RWPE1 (cell line): ENCODE measurements around the gene KLRC4.

Experiments
- CTCF ChIA-PET: fragments of 350-600 bp; sonication (Branson Sonifier 250); formaldehyde crosslinking; extraction: SDS; loops from one replicate; lab custom pipeline; 2021; lab: Yijun Ruan, JAX
- POLR2A ChIA-PET: fragments of 400-600 bp; formaldehyde crosslinking; extraction: SDS; loops from one replicate; lab custom pipeline; 2020; ENCODE audit warnings: antibody characterized with exemption; ENCODE audit not compliant: low non-redundant PET; lab: Yijun Ruan, JAX
- DNase-seq: peaks from one replicate; pipeline ENCODE4 v3.0.0; 2012; ENCODE audit warnings: low spot score
- H3K27ac ChIP-seq: fragments of 450-650 bp; 2 replicates; pipeline ENCODE4 v1.5.1; 2017
- TF ChIP-seq, protein P1 (sequence below): fragments of 450-650 bp; conservative IDR thresholded peaks from 2 replicates; pipeline ENCODE4 v1.5.1; 2017; ENCODE audit warnings: low read depth, mild to moderate bottlenecking

KLRC4 gene, protein sequence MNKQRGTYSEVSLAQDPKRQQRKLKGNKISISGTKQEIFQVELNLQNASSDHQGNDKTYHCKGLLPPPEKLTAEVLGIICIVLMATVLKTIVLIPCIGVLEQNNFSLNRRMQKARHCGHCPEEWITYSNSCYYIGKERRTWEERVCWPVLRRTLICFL

DNA sequence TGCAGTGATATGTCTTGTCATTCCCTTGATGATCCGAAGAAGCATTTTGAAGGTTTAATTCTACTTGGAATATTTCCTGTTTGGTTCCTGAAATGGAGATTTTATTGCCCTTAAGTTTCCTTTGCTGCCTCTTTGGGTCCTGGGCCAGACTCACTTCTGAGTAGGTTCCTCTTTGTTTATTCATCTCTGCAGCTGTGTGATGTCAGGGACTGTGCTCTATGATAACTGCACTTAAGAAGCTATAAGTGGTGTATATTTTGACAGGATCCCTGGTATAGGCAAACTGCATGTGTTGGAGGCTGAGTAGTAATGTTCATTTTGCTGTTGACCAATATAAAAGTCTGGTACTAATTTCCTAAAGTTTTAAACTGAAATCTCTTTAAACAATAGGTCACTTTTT lies at the start of gene KLRC4:
KLRC4 (minus strand) TSS at position 366 of the 400 bp plus-strand sequence; CDS start at position 184, 182 bp downstream.
- CTCF ChIA-PET = interaction anchor here (0.6 kb wide), 1 partner anchor 20 kb away, joined by 3 read pairs; no protein-coding TSS in a partner anchor
- POLR2A ChIA-PET = no interaction called here
- DNase-seq = no peak

DNA sequence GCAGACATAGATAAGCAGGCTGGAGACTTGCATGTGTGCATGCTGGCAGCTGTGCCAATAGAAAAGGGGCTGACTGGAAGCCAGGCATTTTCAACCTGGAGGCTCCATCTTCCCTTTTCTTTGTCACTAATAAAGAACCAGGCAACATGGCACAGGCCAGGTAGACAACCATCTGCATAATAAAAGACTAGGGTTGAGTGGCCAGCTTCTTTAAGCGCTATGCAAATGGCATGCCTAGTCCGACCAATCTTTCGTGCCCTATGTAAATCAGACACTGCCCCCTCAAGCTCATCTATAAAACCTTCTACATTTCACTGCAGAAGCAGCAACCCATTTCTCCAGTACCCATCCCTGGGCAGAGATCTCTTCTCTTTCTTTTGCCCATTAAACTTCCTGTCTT lies 48.2 kb upstream of the KLRC4 start:
- ChIA-PET POLR2A (no interaction called here), CTCF (no interaction called here)
- no peak overlapping the region for H3K27ac ChIP-seq
- no peak for DNase-seq
- TF ChIP-seq, protein P1, sequence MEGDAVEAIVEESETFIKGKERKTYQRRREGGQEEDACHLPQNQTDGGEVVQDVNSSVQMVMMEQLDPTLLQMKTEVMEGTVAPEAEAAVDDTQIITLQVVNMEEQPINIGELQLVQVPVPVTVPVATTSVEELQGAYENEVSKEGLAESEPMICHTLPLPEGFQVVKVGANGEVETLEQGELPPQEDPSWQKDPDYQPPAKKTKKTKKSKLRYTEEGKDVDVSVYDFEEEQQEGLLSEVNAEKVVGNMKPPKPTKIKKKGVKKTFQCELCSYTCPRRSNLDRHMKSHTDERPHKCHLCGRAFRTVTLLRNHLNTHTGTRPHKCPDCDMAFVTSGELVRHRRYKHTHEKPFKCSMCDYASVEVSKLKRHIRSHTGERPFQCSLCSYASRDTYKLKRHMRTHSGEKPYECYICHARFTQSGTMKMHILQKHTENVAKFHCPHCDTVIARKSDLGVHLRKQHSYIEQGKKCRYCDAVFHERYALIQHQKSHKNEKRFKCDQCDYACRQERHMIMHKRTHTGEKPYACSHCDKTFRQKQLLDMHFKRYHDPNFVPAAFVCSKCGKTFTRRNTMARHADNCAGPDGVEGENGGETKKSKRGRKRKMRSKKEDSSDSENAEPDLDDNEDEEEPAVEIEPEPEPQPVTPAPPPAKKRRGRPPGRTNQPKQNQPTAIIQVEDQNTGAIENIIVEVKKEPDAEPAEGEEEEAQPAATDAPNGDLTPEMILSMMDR = no peak

More for the DNA sequence above, at the start of gene KLRC4:
- TF ChIP-seq, protein P1 = no peak
- no peak within 1 kb of the TSS for H3K27ac ChIP-seq

DNA sequence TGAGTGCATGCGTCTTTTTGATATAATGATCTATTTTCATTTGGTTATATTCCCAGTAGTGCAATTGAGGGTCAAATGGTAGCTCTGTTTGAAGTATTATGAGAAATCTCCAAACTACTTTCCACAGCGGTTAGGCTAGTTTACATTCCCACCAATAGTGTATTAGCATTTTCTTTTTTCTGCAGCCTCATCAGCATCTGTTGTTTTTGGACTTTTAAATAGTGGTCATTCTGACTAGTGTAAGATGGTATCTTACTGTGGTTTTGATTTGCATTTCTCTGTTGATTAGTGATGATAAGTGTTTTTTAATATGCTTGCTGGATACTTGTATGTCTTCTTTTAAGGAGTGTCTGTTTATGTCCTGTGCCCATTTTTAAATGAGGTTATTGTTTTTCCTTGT lies 47.3 kb upstream of the KLRC4 start:
- no peak overlapping the region for H3K27ac ChIP-seq
- POLR2A ChIA-PET = no interaction called here
- DNase-seq = no peak
- CTCF ChIA-PET = no interaction called here
- TF ChIP-seq, protein P1 = no peak

DNA sequence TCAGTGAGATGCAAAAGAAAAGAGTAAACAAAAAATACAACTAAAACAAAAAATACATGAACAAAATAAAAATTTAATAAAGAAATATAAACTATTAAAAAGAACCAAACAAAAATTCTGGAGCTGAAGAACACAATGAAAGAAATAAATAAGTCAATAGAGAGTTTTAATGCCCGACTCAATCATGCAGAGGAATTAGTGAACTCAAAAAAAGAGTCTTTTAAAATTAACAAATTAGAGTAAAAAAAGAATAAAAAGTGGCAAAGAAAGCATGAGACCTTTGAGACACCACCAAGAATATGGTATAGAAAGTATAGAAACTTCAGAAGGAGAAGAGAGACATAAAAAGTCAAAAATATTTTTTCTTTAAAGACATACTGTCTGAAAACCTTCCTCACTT lies 46.2 kb upstream of the KLRC4 start:
- ChIA-PET CTCF (no interaction called here), POLR2A (no interaction called here)
- TF ChIP-seq, protein P1 = no peak
- no peak for DNase-seq
- no peak overlapping the region for H3K27ac ChIP-seq

DNA sequence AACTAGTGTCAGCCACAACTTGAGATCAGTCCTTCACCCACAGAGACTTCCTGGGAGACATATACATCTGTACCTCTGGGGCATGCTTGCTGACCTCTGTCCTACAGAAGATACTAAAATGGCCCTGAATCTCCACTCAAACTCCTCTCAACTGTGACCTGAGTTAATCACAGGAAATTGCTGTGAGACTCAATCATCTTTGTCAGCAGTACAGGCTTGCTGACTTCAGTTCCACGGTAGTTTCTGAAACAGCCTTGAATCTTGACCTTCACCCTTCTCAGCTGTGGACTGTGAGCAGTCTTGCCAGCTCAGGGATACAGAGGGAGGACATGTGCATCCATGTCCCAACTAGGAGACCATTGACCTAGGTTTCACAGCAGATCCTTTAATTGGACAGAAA lies 45.0 kb upstream of the KLRC4 start:
- CTCF ChIA-PET = no interaction called here
- no peak for DNase-seq
- POLR2A ChIA-PET = no interaction called here
- TF ChIP-seq, protein P1 = no peak
- H3K27ac ChIP-seq = no peak overlapping the region

DNA sequence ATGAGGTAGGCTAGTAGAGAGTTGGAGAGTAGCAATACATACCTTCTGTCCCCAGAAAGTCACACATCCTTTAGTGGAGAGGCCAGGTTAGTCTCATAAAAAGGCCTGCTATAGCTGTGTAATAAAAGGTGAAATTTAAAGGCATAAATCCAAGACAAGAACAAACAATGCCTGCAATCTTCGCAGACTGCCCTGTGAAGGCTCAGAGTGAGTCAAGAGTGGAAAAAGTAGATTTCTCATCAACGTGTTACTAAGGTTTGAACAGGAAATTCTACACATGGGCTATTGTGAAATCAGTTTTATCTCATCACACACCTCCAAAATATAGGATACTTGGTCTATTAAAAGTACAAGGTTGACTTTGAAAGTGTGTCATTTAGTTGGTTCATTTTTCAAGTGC lies 43.6 kb upstream of the KLRC4 start, which contains the start of gene KLRC1:
KLRC1 (minus strand) TSS at position 222 of the 400 bp plus-strand sequence. CDS start 2,221 bp downstream, outside the sequence.
- DNase-seq = peak; percentile 13
- no peak within 1 kb of the TSS for H3K27ac ChIP-seq
- ChIA-PET CTCF (no interaction called here), POLR2A (no interaction called here)
- TF ChIP-seq, protein P1 = no peak
